Breast epithelium (tissue), 4 donors: ENCODE results near the gene ASZ1. TPM values are rescaled to one million over a fixed set of nuclear protein-coding genes. Genes with fewer than 3 reads are reported as not detected.
A peak's percentile ranks its signal among the peaks of the same experiment; 100 is the strongest.

Experiments
- DNase-seq, 2 donors: peaks; one replicate each; pipeline ENCODE4 v3.0.0-alpha.2; 2019; ENCODE audit warnings: low spot score in 2 of 2
- H3K27ac ChIP-seq, 2 donors: fragments of 200-600 bp; sonication (generic) in 1 of 2; one replicate each; pipeline ENCODE4 v1.5.1; 2016 to 2019; ENCODE audit warnings: mild to moderate bottlenecking in 1 of 2
- H3K27me3 ChIP-seq, 2 donors: fragments of 200-600 bp; sonication (generic) in 1 of 2; one replicate each; pipeline versions ENCODE4 v1.5.1 to v1.6.0; 2017 to 2019; ENCODE audit warnings: control low read depth in 1 of 2, mild to moderate bottlenecking in 1 of 2
- H3K36me3 ChIP-seq: fragments of 200-600 bp; one replicate; pipeline ENCODE4 v1.5.1; 2019
- H3K4me1 ChIP-seq, 2 donors: fragments of 200-600 bp; sonication (generic); one replicate each; pipeline ENCODE4 v1.5.1; 2016 to 2019; ENCODE audit warnings: control low read depth in 1 of 2
- H3K4me3 ChIP-seq, 3 donors: fragments of 200-600 bp; sonication (generic); 1 replicate in 2 of 3; 2 replicates in 1 of 3; pipeline ENCODE4 v1.5.1; 2016 to 2019; ENCODE audit warnings: mild to moderate bottlenecking in 3 of 3, moderate library complexity in 2 of 3
- H3K9me3 ChIP-seq, 2 donors: fragments of 200-600 bp; sonication (generic) in 1 of 2; one replicate each; pipeline ENCODE4 v1.5.1; 2016 to 2019; ENCODE audit warnings: control low read depth in 1 of 2
- CTCF ChIP-seq, 3 donors: fragments of 450-650 bp; IDR thresholded peaks; one replicate each; pipeline ENCODE4 v1.5.1; 2016 to 2017; ENCODE audit warnings: antibody characterized with exemption in 3 of 3, mild to moderate bottlenecking in 3 of 3, moderate library complexity in 3 of 3
- POLR2A ChIP-seq: fragments of 450-650 bp; IDR thresholded peaks from one replicate; pipeline ENCODE4 v1.6.1; 2016; ENCODE audit warnings: antibody characterized with exemption, mild to moderate bottlenecking, moderate library complexity
- POLR2AphosphoS5 ChIP-seq, 3 donors: sonication (generic); formaldehyde crosslinking; IDR thresholded peaks; one replicate each; pipeline ENCODE4 v1.6.1; 2017; ENCODE audit warnings: antibody characterized with exemption in 3 of 3
- intact Hi-C: fragments of 100-400 bp; cut with DNase I; formaldehyde crosslinking; loops from one replicate; pipeline ENCODE4 v1.15.1; 2023; ENCODE audit warnings: low total_unique reads
- total RNA-seq, 3 donors: library from RNA; depleted of rRNA; stranded (reverse); fragments of >200 nt; gene quantifications; one replicate each; pipeline ENCODE4 v1.1.0, GENCODE V29; 2016

ASZ1 gene
- total RNA-seq, 3 donors from 2014 or later = not detected

- TF ChIP-seq POLR2A (no peak), POLR2AphosphoS5 (IDR thresholded peaks at IDR 0.05) (no peak), CTCF (IDR thresholded peaks at IDR 0.05) (no peak)
- peak overlapping the region; percentile 40 to 65 (median 49) for H3K4me3 ChIP-seq
- no peaks in the 10 kb centered on the region for H3K36me3 ChIP-seq
- peaks cover 0 to 28% of the 10 kb centered on the region in 2 donors for H3K27me3 ChIP-seq
- intact Hi-C loops = no loop called here
- H3K9me3 ChIP-seq = peaks cover 0 to 9% of the 10 kb centered on the region in 2 donors
- DNase-seq = no peak
- peaks cover 0 to 6% of the 10 kb centered on the region in 2 donors for H3K4me1 ChIP-seq
- H3K27ac ChIP-seq = peak overlapping the region; percentile 46 to 50
These were observed 102.3 kb downstream of the ASZ1 start for GRCh38 chr7:117324960-117325359.

- Histone ChIP-seq H3K9me3 (peaks cover 0 to 9% of the 10 kb centered on the region in 2 donors), H3K36me3 (no peaks in the 10 kb centered on the region), H3K4me1 (peaks cover 0 to 6% of the 10 kb centered on the region in 2 donors), H3K27me3 (peaks cover 0 to 28% of the 10 kb centered on the region in 2 donors), H3K4me3 (peak overlapping the region; percentile 40 to 65 (median 49)), H3K27ac (peak overlapping the region; percentile 46 to 50)
- DNase-seq = peak in 1 of 2 donors; percentile 24
- intact Hi-C loops = no loop called here
- TF ChIP-seq CTCF (IDR thresholded peaks at IDR 0.05) = no peak
- peak in 1 of 3 donors; percentile 9 for TF ChIP-seq POLR2AphosphoS5 (IDR thresholded peaks at IDR 0.05)
These were observed 103.2 kb downstream of the ASZ1 start for GRCh38 chr7:117323851-117324711.

GRCh38 chr7:117323305-117323850, 103.9 kb downstream of the ASZ1 start:
- peaks cover 0 to 6% of the 10 kb centered on the region in 2 donors for H3K4me1 ChIP-seq
- peaks cover 0 to 9% of the 10 kb centered on the region in 2 donors for H3K9me3 ChIP-seq
- no peaks in the 10 kb centered on the region for H3K36me3 ChIP-seq
- H3K27ac ChIP-seq = peak overlapping the region; percentile 46 to 50
- TF ChIP-seq POLR2A = no peak
- no peak for TF ChIP-seq CTCF (IDR thresholded peaks at IDR 0.05)
- no peak for TF ChIP-seq POLR2AphosphoS5 (IDR thresholded peaks at IDR 0.05)
- H3K4me3 ChIP-seq = peak overlapping the region; percentile 40 to 65 (median 49)
- intact Hi-C loops = no loop called here
- peaks cover 0 to 28% of the 10 kb centered on the region in 2 donors for H3K27me3 ChIP-seq
- DNase-seq = no peak

GRCh38 chr7:117322741-117323304, 104.5 kb downstream of the ASZ1 start, which contains the start of gene WNT2:
WNT2 (minus strand) TSS chr7:117323058; CDS start chr7:117322989, 69 bp downstream.
- H3K9me3 ChIP-seq = peaks cover 0 to 6% of the 10 kb centered on the region in 2 donors
- H3K4me3 ChIP-seq = peak within 1 kb of the TSS; percentile 40 to 65 (median 49)
- no peak for DNase-seq
- peaks cover 0 to 6% of the 10 kb centered on the region in 2 donors for H3K4me1 ChIP-seq
- TF ChIP-seq POLR2AphosphoS5 (IDR thresholded peaks at IDR 0.05) (no peak), POLR2A (no peak), CTCF (IDR thresholded peaks at IDR 0.05) (no peak)
- H3K27me3 ChIP-seq = peaks cover 0 to 28% of the 10 kb centered on the region in 2 donors
- no peaks in the 10 kb centered on the region for H3K36me3 ChIP-seq
- intact Hi-C loops = no loop called here
- peak within 1 kb of the TSS; percentile 46 to 50 for H3K27ac ChIP-seq
